HepG2 (cell line): ENCODE data around the gene NDOR1. TPM values are rescaled to one million over a fixed set of nuclear protein-coding genes. Genes with fewer than 3 reads are reported as not detected.

Experiments
- ARID5B ChIP-seq: IDR thresholded peaks from 2 replicates; pipeline ENCODE4 v1.4.0; 2020; ENCODE audit warnings: mild to moderate bottlenecking, missing genetic modification reagents
- KLF9 ChIP-seq: IDR thresholded peaks from 2 replicates; pipeline ENCODE4 v1.6.1; 2016; ENCODE audit warnings: low read depth
- MTA1 ChIP-seq: sonication (generic); formaldehyde crosslinking; IDR thresholded peaks from 2 replicates; pipeline ENCODE4 v1.4.0; 2020; ENCODE audit warnings: missing genetic modification reagents, mild to moderate bottlenecking, borderline replicate concordance
- POLR2AphosphoS5 ChIP-seq: IDR thresholded peaks from 2 replicates; pipeline ENCODE4 v1.6.1; 2012; ENCODE audit warnings: low read depth, low read length
- ZFP82 ChIP-seq: sonication (generic); formaldehyde crosslinking; IDR thresholded peaks from 2 replicates; pipeline ENCODE4 v1.5.1; 2020; ENCODE audit warnings: mild to moderate bottlenecking, missing genetic modification reagents, borderline replicate concordance
- ZNF224 ChIP-seq: sonication (generic); formaldehyde crosslinking; IDR thresholded peaks from 2 replicates; pipeline ENCODE4 v1.5.0; 2020; ENCODE audit warnings: mild to moderate bottlenecking, missing genetic modification reagents
- ZNF296 ChIP-seq: sonication (generic); formaldehyde crosslinking; conservative IDR thresholded peaks from 2 replicates; pipeline ENCODE4 v1.5.0; 2020; ENCODE audit warnings: mild to moderate bottlenecking, missing genetic modification reagents
- ZNF407 ChIP-seq: sonication (generic); formaldehyde crosslinking; IDR thresholded peaks from one replicate; pipeline ENCODE4 v1.5.1; 2020; ENCODE audit warnings: mild to moderate bottlenecking, missing genetic modification reagents; ENCODE audit errors: not compliant biosample characterization
- ZNF674 ChIP-seq: sonication (generic); formaldehyde crosslinking; IDR thresholded peaks from 2 replicates; pipeline ENCODE4 v1.5.0; 2020; ENCODE audit warnings: low read depth, mild to moderate bottlenecking, missing genetic modification reagents
- ZNF691 ChIP-seq: sonication (generic); formaldehyde crosslinking; IDR thresholded peaks from 2 replicates; pipeline ENCODE4 v1.4.0; 2020; ENCODE audit warnings: missing genetic modification reagents, low read depth, mild to moderate bottlenecking, borderline replicate concordance
- ZNF770 ChIP-seq: sonication (generic); formaldehyde crosslinking; IDR thresholded peaks from 2 replicates; pipeline ENCODE4 v1.5.0; 2020; ENCODE audit warnings: mild to moderate bottlenecking, missing genetic modification reagents
- polyA plus RNA-seq, 8 experiments: library from polyadenylated mRNA; depleted of rRNA in 3 of 8; stranded (reverse) in 7 of 8; unstranded in 1 of 8; fragments of >200 nt; fragmentation: Illumina TruSeq in 4 of 8; extraction: Trizol in 4 of 8; gene quantifications; 2 replicates each; pipeline versions ENCODE4 v1.2.1 to v1.2.3, GENCODE V29; 2011 to 2016; ENCODE audit warnings: low read depth in 4 of 8, missing spikeins in 1 of 8, mixed read lengths in 1 of 8; ENCODE audit not compliant: insufficient read depth in 1 of 8
- total RNA-seq, 5 experiments: library from RNA; depleted of rRNA; stranded (reverse); fragments of >200 nt; fragmentation: Illumina TruSeq; extraction: Trizol; gene quantifications; 2 replicates each; pipeline ENCODE4 v1.2.3, GENCODE V29; 2016; ENCODE audit warnings: low read depth in 1 of 5

NDOR1 gene
- total and polyA plus RNA-seq, 2 of the 13 experiments (the other 11 are each of a cell fraction or from before 2014, with no cell fraction given): 3.6 to 8.7 TPM

- TF ChIP-seq ZNF407 (CRISPR knock-in tag): no peak
- TF ChIP-seq ZNF691 (CRISPR knock-in tag): no peak
- peak; percentile 96 for TF ChIP-seq ZFP82 (CRISPR knock-in tag)
- TF ChIP-seq MTA1: peak; percentile 78; the same call in 1 of the 2 replicates
- TF ChIP-seq ZNF674 (CRISPR knock-in tag): no peak
- TF ChIP-seq KLF9 (CRISPR knock-in tag): no peak
- peak; percentile 40; the same call in 1 of the 2 replicates for TF ChIP-seq ARID5B (CRISPR knock-in tag)
- peak; percentile 25; the same call in 1 of the 2 replicates for TF ChIP-seq POLR2AphosphoS5
- TF ChIP-seq ZNF770 (CRISPR knock-in tag): peak; percentile 48
- no peak for TF ChIP-seq ZNF296 (CRISPR knock-in tag)
- peak; percentile 70; the same call in 1 of the 2 replicates for TF ChIP-seq ZNF224 (CRISPR knock-in tag)
Observed at GRCh38 chr9:137229903-137230704, 24.6 kb downstream of the NDOR1 start (continued).
